ENCODE data around the gene ENOX2.

Gene ENOX2

GRCh38 chrX:130705591-130705990 lies 197.4 kb downstream of the ENOX2 start:
- Histone ChIP-seq H3K4me2 (ENCODE audit: low read length, poor library complexity, severe bottlenecking) (no peak overlapping the region), H2AFZ (ENCODE audit: low read depth, low read length) (no peak overlapping the region), H3K9me3 (ENCODE audit: control insufficient read depth, low read length) (no peaks in the 10 kb centered on the region), H2BK12ac (ENCODE audit: low read length in 2 of 2) (no peak overlapping the region), H2BK5ac (ENCODE audit: low read depth, low read length, poor library complexity, severe bottlenecking) (no peak overlapping the region), H3K14ac (ENCODE audit: low read length in 2 of 2) (no peak overlapping the region), H3K36me3 (ENCODE audit: control insufficient read depth in 1 of 2, insufficient read depth in 2 of 2, low read depth in 1 of 2, low read length in 2 of 2) (no peaks in the 10 kb centered on the region), H3K23ac (ENCODE audit: low read length in 2 of 2) (no peak overlapping the region), H2BK15ac (ENCODE audit: low read depth, poor library complexity, severe bottlenecking) (no peak overlapping the region), H3K4me3 (ENCODE audit: insufficient read depth in 1 of 2, low read depth in 1 of 2, low read length in 2 of 2) (no peak overlapping the region), H3K27me3 (ENCODE audit: control insufficient read depth in 1 of 2, insufficient read depth in 1 of 2, low read length in 2 of 2) (no peaks in the 10 kb centered on the region), H3K4ac (ENCODE audit: low read depth in 1 of 2, low read length in 2 of 2) (no peak overlapping the region), H4K8ac (ENCODE audit: low read length) (no peak overlapping the region), H3K9ac (ENCODE audit: low read length) (no peak overlapping the region), H3K4me1 (ENCODE audit: control insufficient read depth, insufficient read depth, low read depth, low read length) (no peaks in the 10 kb centered on the region), H4K91ac (ENCODE audit: low read length) (no peak overlapping the region), H3K79me1 (replicated peaks; ENCODE audit: low read length, poor library complexity, severe bottlenecking) (peaks cover 1% of the 10 kb centered on the region), H3K27ac (ENCODE audit: low read length, poor library complexity, severe bottlenecking) (no peak overlapping the region), H2BK120ac (ENCODE audit: low read depth, low read length) (no peak overlapping the region), H3K18ac (ENCODE audit: low read depth in 1 of 2, low read length in 2 of 2) (no peak overlapping the region), H2AK5ac (ENCODE audit: low read length, severe bottlenecking) (no peak overlapping the region)
- no peak for DNase-seq
- 79% methylated on average over 2 of the region's 3 CpGs for WGBS

GRCh38 chrX:130704053-130705038 lies 198.7 kb downstream of the ENOX2 start:
- peak; percentile 67 for DNase-seq
- Histone ChIP-seq H4K91ac (ENCODE audit: low read length) (no peak overlapping the region), H3K27ac (ENCODE audit: low read length, poor library complexity, severe bottlenecking) (peak overlapping the region; percentile 34), H3K36me3 (ENCODE audit: control insufficient read depth in 1 of 2, insufficient read depth in 2 of 2, low read depth in 1 of 2, low read length in 2 of 2) (peaks cover 0 to 2% of the 10 kb centered on the region in 2 experiments), H2BK15ac (ENCODE audit: low read depth, poor library complexity, severe bottlenecking) (no peak overlapping the region), H3K23ac (ENCODE audit: low read length in 2 of 2) (no peak overlapping the region), H2BK12ac (ENCODE audit: low read length in 2 of 2) (no peak overlapping the region), H3K18ac (ENCODE audit: low read depth in 1 of 2, low read length in 2 of 2) (no peak overlapping the region), H3K4me1 (ENCODE audit: control insufficient read depth, insufficient read depth, low read depth, low read length) (no peaks in the 10 kb centered on the region), H4K8ac (ENCODE audit: low read length) (no peak overlapping the region), H3K14ac (ENCODE audit: low read length in 2 of 2) (no peak overlapping the region), H2AFZ (ENCODE audit: low read depth, low read length) (no peak overlapping the region), H2BK5ac (ENCODE audit: low read depth, low read length, poor library complexity, severe bottlenecking) (no peak overlapping the region), H3K4me3 (ENCODE audit: insufficient read depth in 1 of 2, low read depth in 1 of 2, low read length in 2 of 2) (peak overlapping the region in 1 of 2 experiments; percentile 49), H3K27me3 (ENCODE audit: control insufficient read depth in 1 of 2, insufficient read depth in 1 of 2, low read length in 2 of 2) (no peaks in the 10 kb centered on the region), H2AK5ac (ENCODE audit: low read length, severe bottlenecking) (no peak overlapping the region), H3K4me2 (ENCODE audit: low read length, poor library complexity, severe bottlenecking) (no peak overlapping the region), H3K9ac (ENCODE audit: low read length) (peak overlapping the region; percentile 72), H3K9me3 (ENCODE audit: control insufficient read depth, low read length) (no peaks in the 10 kb centered on the region), H3K79me1 (replicated peaks; ENCODE audit: low read length, poor library complexity, severe bottlenecking) (peaks cover 1% of the 10 kb centered on the region), H2BK120ac (ENCODE audit: low read depth, low read length) (no peak overlapping the region), H3K4ac (ENCODE audit: low read depth in 1 of 2, low read length in 2 of 2) (no peak overlapping the region)
- 0% methylated on average over 2 of the region's 4 CpGs for WGBS

DNA sequence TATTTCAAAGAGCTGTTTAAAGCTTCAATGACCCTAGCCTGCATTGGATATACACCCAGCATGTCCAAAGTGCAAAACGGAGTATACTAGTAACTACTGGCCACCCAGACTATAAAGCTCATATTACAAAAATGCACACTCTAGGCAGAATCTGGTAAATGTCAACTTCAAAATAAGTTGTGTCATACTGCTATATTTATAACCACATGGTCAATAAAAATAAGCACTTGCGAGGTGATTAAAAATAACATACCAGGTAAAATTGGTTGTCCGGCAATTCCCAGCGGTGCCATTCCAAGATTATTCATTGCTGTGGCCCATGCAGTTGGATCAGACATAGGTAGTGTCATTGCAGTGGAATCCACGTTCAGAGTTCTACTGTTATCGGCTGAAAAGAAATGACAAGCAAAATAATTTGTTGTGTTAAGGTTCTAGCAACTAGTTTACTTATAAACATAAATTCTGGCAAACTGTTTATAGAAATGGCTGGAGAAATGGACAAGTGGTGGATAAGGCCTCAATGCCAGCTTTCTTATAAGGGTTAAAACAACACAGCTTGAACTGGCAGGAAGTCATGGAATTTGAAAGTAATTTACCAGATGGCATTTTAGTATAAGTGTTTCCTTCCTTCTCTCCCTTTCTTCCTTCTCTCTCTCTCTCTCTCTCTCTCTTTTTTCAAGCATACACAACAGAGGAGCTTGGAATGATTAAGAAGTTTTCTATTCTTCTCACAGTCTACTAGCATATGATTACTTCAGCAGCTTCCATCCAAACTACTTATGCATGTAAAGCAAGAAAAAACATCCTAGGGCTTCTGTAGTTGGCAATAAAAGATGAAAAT lies 199.9 kb downstream of the ENOX2 start:
- Histone ChIP-seq H3K9me3 (ENCODE audit: control insufficient read depth, low read length) (no peaks in the 10 kb centered on the region), H2BK15ac (ENCODE audit: low read depth, poor library complexity, severe bottlenecking) (no peak overlapping the region), H3K4me1 (ENCODE audit: control insufficient read depth, insufficient read depth, low read depth, low read length) (no peaks in the 10 kb centered on the region), H3K18ac (ENCODE audit: low read depth in 1 of 2, low read length in 2 of 2) (no peak overlapping the region), H2BK120ac (ENCODE audit: low read depth, low read length) (no peak overlapping the region), H4K8ac (ENCODE audit: low read length) (no peak overlapping the region), H2BK12ac (ENCODE audit: low read length in 2 of 2) (no peak overlapping the region), H3K36me3 (ENCODE audit: control insufficient read depth in 1 of 2, insufficient read depth in 2 of 2, low read depth in 1 of 2, low read length in 2 of 2) (peaks cover 0 to 2% of the 10 kb centered on the region in 2 experiments), H3K4ac (ENCODE audit: low read depth in 1 of 2, low read length in 2 of 2) (no peak overlapping the region), H3K4me2 (ENCODE audit: low read length, poor library complexity, severe bottlenecking) (no peak overlapping the region), H3K27ac (ENCODE audit: low read length, poor library complexity, severe bottlenecking) (peak overlapping the region; percentile 1), H3K4me3 (ENCODE audit: insufficient read depth in 1 of 2, low read depth in 1 of 2, low read length in 2 of 2) (no peak overlapping the region), H3K79me1 (replicated peaks; ENCODE audit: low read length, poor library complexity, severe bottlenecking) (peaks cover 1% of the 10 kb centered on the region), H3K9ac (ENCODE audit: low read length) (peak overlapping the region; percentile 20), H3K27me3 (ENCODE audit: control insufficient read depth in 1 of 2, insufficient read depth in 1 of 2, low read length in 2 of 2) (no peaks in the 10 kb centered on the region), H3K23ac (ENCODE audit: low read length in 2 of 2) (no peak overlapping the region), H3K14ac (ENCODE audit: low read length in 2 of 2) (no peak overlapping the region), H4K91ac (ENCODE audit: low read length) (no peak overlapping the region), H2AK5ac (ENCODE audit: low read length, severe bottlenecking) (no peak overlapping the region), H2AFZ (ENCODE audit: low read depth, low read length) (no peak overlapping the region), H2BK5ac (ENCODE audit: low read depth, low read length, poor library complexity, severe bottlenecking) (no peak overlapping the region)
- 14% methylated on average over 3 of the region's 6 CpGs for WGBS
- DNase-seq = peak; percentile 37

- no peak overlapping the region for H3K4me3 ChIP-seq (ENCODE audit: insufficient read depth in 1 of 2, low read depth in 1 of 2, low read length in 2 of 2)
- H3K79me1 ChIP-seq (replicated peaks; ENCODE audit: low read length, poor library complexity, severe bottlenecking) = peaks cover 1% of the 10 kb centered on the region
- H4K91ac ChIP-seq (ENCODE audit: low read length) = no peak overlapping the region
- H2BK5ac ChIP-seq (ENCODE audit: low read depth, low read length, poor library complexity, severe bottlenecking) = no peak overlapping the region
- no peaks in the 10 kb centered on the region for H3K27me3 ChIP-seq (ENCODE audit: control insufficient read depth in 1 of 2, insufficient read depth in 1 of 2, low read length in 2 of 2)
- no peak overlapping the region for H3K27ac ChIP-seq (ENCODE audit: low read length, poor library complexity, severe bottlenecking)
- H3K4me1 ChIP-seq (ENCODE audit: control insufficient read depth, insufficient read depth, low read depth, low read length) = no peaks in the 10 kb centered on the region
- no peak overlapping the region for H3K14ac ChIP-seq (ENCODE audit: low read length in 2 of 2)
- H3K23ac ChIP-seq (ENCODE audit: low read length in 2 of 2) = no peak overlapping the region
- H2BK12ac ChIP-seq (ENCODE audit: low read length in 2 of 2) = no peak overlapping the region
- no peak overlapping the region for H2AK5ac ChIP-seq (ENCODE audit: low read length, severe bottlenecking)
- no peaks in the 10 kb centered on the region for H3K9me3 ChIP-seq (ENCODE audit: control insufficient read depth, low read length)
- peaks cover 0 to 2% of the 10 kb centered on the region in 2 experiments for H3K36me3 ChIP-seq (ENCODE audit: control insufficient read depth in 1 of 2, insufficient read depth in 2 of 2, low read depth in 1 of 2, low read length in 2 of 2)
- no peak overlapping the region for H2BK120ac ChIP-seq (ENCODE audit: low read depth, low read length)
- H3K9ac ChIP-seq (ENCODE audit: low read length) = no peak overlapping the region
- no peak overlapping the region for H2BK15ac ChIP-seq (ENCODE audit: low read depth, poor library complexity, severe bottlenecking)
- H3K4ac ChIP-seq (ENCODE audit: low read depth in 1 of 2, low read length in 2 of 2) = no peak overlapping the region
- DNase-seq = no peak
- no peak overlapping the region for H2AFZ ChIP-seq (ENCODE audit: low read depth, low read length)
- H4K8ac ChIP-seq (ENCODE audit: low read length) = no peak overlapping the region
- H3K4me2 ChIP-seq (ENCODE audit: low read length, poor library complexity, severe bottlenecking) = no peak overlapping the region
- no peak overlapping the region for H3K18ac ChIP-seq (ENCODE audit: low read depth in 1 of 2, low read length in 2 of 2)
Observed at GRCh38 chrX:130700629-130701028, 202.4 kb downstream of the ENOX2 start.

Data from mesenchymal stem cell (in vitro differentiated cells and primary cell).